ENCODE results near the gene ALDH4A1. TPM values are rescaled to one million over a fixed set of nuclear protein-coding genes. Genes with fewer than 3 reads are reported as not detected.

ALDH4A1 gene
- total and polyA plus RNA-seq, 2 of the 4 experiments (the other 2 are of a cell fraction), result 8.6 to 21.1 TPM

DNA sequence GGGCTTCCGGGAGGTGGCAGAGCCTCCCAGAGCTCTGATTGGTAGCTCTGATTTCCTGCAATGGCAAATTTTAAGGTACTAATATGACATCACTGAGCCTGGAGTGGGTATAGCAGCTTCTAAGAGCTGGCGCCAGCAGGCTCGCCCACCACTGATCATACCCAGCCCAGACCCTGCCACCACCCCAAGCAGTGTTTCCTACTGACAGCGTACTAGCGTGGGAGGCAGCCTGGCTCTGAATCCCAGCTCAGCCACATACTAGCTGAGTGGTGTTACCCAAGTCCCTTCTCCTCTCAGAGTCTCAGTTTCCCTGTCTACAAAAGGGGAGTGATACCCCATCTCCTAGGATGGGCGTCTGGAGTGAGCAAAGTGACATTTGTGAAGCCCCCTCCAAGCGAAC, 13.0 kb upstream of the ALDH4A1 start:
- Histone ChIP-seq H3K27me3 (ENCODE audit: control insufficient read depth, insufficient read depth, low read length) (no peaks in the 10 kb centered on the region), H3K27ac (ENCODE audit: insufficient read depth, low read length) (no peak overlapping the region), H3K9me1 (ENCODE audit: insufficient read depth, low read length) (peaks cover 2% of the 10 kb centered on the region; the same call in 1 of the 2 replicates), H3K56ac (ENCODE audit: extremely low read depth, insufficient read depth, low read length) (no peak overlapping the region), H3K79me1 (ENCODE audit: low read depth in 1 of 2, low read length in 2 of 2) (peaks cover 15 to 48% of the 10 kb centered on the region in 2 experiments), H3K23ac (ENCODE audit: low read depth, low read length) (no peak overlapping the region), H3K9me3 (ENCODE audit: control insufficient read depth, insufficient read depth, low read length) (no peaks in the 10 kb centered on the region), H4K20me1 (ENCODE audit: insufficient read depth, low read length) (0 out of 2 replicates have a peak, but pooled peaks cover 5% of the 10 kb centered on the region), H3K9ac (ENCODE audit: low read depth, low read length) (no peak overlapping the region), H2AK9ac (replicated peaks; ENCODE audit: low read depth, low read length, poor library complexity) (peak overlapping the region; percentile 61), H2BK15ac (ENCODE audit: low read depth, low read length) (no peak overlapping the region), H4K91ac (ENCODE audit: insufficient read depth, low read depth, low read length) (no peak overlapping the region), H4K5ac (ENCODE audit: low read depth, low read length) (no peak overlapping the region), H2AK5ac (ENCODE audit: low read depth, low read length) (no peak overlapping the region), H4K8ac (ENCODE audit: low read depth in 2 of 2, low read length in 2 of 2) (no peak overlapping the region), H2AFZ (replicated peaks; ENCODE audit: low read length, poor library complexity) (no peak overlapping the region), H2BK120ac (ENCODE audit: low read depth, low read length) (no peak overlapping the region), H3K18ac (ENCODE audit: low read depth, low read length) (no peak overlapping the region), H3K14ac (replicated peaks; ENCODE audit: low read depth, low read length) (no peak overlapping the region), H2BK20ac (ENCODE audit: low read depth, low read length) (no peak overlapping the region), H3K4me1 (ENCODE audit: control insufficient read depth, insufficient read depth, low read length) (peaks cover 4% of the 10 kb centered on the region; the same call in 1 of the 2 replicates), H2BK5ac (ENCODE audit: low read depth, low read length, poor library complexity, severe bottlenecking) (no peak overlapping the region), H3K36me3 (ENCODE audit: control insufficient read depth, insufficient read depth, low read length) (peaks cover 19% of the 10 kb centered on the region), H3K4me2 (ENCODE audit: low read depth, low read length) (no peak overlapping the region), H3K4ac (ENCODE audit: low read depth, low read length) (no peak overlapping the region), H3K4me3 (ENCODE audit: insufficient read depth, low read depth, low read length) (no peak overlapping the region)
- no peak for ATAC-seq (ENCODE audit: low read depth)
- ChIA-PET CTCF (interaction anchor here (1.3 kb wide), 1 partner anchor 8 kb away, joined by 4 read pairs; no protein-coding TSS in a partner anchor), POLR2A (ENCODE audit: unreplicated experiment) (no interaction called here)
- TF ChIP-seq NFE2L2 (IDR thresholded peaks at IDR 0.05; ENCODE audit: low read depth, low read length) (no peak), BHLHE40 (IDR thresholded peaks at IDR 0.05; ENCODE audit: low read depth, low read length) (no peak), FOS (IDR thresholded peaks at IDR 0.05; ENCODE audit: low read depth, low read length) (no peak), MAZ (IDR thresholded peaks at IDR 0.05; ENCODE audit: borderline replicate concordance, low read depth, low read length) (no peak), CHD1 (IDR thresholded peaks at IDR 0.05; ENCODE audit: low read depth, low read length) (no peak), RAD21 (IDR thresholded peaks at IDR 0.05; ENCODE audit: low read length) (no peak), RCOR1 (IDR thresholded peaks at IDR 0.05; ENCODE audit: insufficient replicate concordance, low read length) (no peak), RFX5 (IDR thresholded peaks at IDR 0.05; ENCODE audit: low read depth, low read length) (no peak), MAFK (IDR thresholded peaks at IDR 0.05; ENCODE audit: low read depth, low read length) (no peak), POLR2A (IDR thresholded peaks at IDR 0.05; ENCODE audit: low read depth, low read length) (no peak)
- TF ChIP-seq, protein P1, sequence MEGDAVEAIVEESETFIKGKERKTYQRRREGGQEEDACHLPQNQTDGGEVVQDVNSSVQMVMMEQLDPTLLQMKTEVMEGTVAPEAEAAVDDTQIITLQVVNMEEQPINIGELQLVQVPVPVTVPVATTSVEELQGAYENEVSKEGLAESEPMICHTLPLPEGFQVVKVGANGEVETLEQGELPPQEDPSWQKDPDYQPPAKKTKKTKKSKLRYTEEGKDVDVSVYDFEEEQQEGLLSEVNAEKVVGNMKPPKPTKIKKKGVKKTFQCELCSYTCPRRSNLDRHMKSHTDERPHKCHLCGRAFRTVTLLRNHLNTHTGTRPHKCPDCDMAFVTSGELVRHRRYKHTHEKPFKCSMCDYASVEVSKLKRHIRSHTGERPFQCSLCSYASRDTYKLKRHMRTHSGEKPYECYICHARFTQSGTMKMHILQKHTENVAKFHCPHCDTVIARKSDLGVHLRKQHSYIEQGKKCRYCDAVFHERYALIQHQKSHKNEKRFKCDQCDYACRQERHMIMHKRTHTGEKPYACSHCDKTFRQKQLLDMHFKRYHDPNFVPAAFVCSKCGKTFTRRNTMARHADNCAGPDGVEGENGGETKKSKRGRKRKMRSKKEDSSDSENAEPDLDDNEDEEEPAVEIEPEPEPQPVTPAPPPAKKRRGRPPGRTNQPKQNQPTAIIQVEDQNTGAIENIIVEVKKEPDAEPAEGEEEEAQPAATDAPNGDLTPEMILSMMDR (conservative IDR thresholded peaks at IDR 0.05; ENCODE audit: low read depth, low read length), result no peak
- TF ChIP-seq, protein P2, sequence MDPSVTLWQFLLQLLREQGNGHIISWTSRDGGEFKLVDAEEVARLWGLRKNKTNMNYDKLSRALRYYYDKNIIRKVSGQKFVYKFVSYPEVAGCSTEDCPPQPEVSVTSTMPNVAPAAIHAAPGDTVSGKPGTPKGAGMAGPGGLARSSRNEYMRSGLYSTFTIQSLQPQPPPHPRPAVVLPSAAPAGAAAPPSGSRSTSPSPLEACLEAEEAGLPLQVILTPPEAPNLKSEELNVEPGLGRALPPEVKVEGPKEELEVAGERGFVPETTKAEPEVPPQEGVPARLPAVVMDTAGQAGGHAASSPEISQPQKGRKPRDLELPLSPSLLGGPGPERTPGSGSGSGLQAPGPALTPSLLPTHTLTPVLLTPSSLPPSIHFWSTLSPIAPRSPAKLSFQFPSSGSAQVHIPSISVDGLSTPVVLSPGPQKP (IDR thresholded peaks at IDR 0.05; ENCODE audit: borderline replicate concordance, low read depth, low read length), result no peak
- TF ChIP-seq, protein P3, sequence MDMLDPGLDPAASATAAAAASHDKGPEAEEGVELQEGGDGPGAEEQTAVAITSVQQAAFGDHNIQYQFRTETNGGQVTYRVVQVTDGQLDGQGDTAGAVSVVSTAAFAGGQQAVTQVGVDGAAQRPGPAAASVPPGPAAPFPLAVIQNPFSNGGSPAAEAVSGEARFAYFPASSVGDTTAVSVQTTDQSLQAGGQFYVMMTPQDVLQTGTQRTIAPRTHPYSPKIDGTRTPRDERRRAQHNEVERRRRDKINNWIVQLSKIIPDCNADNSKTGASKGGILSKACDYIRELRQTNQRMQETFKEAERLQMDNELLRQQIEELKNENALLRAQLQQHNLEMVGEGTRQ (IDR thresholded peaks at IDR 0.05; ENCODE audit: low read depth, low read length), result no peak
- 88% methylated on average over 3 of the region's 7 CpGs; no CpG with 5 or more reads in 1 of the 2 experiments for WGBS, 2 experiments (ENCODE audit: extremely low coverage in 2 of 2, insufficient read length in 1 of 2)
- in situ Hi-C loops (cut with MboI; ENCODE audit: low sequenced_read_pairs), result no loop called here
- intact Hi-C loops (cut with micrococcal nuclease), result no loop called here
- no TSS peak for BruUV-seq (replicated peaks)
- dilution Hi-C loops (cut with HindIII; ENCODE audit: low sequenced_read_pairs, unreplicated experiment), result no loop called here
- DNase-seq, result no peak
